NT2/D1 (cell line): Measurements from ENCODE around the gene AOPEP.
"Not testable (repeated sequence)": the region's sequence is repeated elsewhere in the genome, so short reads cannot be mapped to it uniquely, and the experiment has no call there.

Source experiments
- DNase-seq: peaks from one replicate; pipeline ENCODE4 v3.0.0-alpha.2; 2011; ENCODE audit warnings: low read depth, low spot score
- H3K27me3 ChIP-seq: 2 replicates; pipeline ENCODE4 v1.6.0; 2011; ENCODE audit warnings: mild to moderate bottlenecking; ENCODE audit not compliant: insufficient read length, insufficient read depth
- H3K36me3 ChIP-seq: 2 replicates; pipeline ENCODE4 v1.6.1; 2011; ENCODE audit warnings: mild to moderate bottlenecking, low read length, mixed read lengths; ENCODE audit not compliant: insufficient read depth, insufficient read length
- H3K4me1 ChIP-seq: 2 replicates; pipeline ENCODE4 v1.5.1; 2011; ENCODE audit not compliant: insufficient read depth, insufficient read length
- H3K4me3 ChIP-seq: 2 replicates; pipeline ENCODE4 v1.5.1; 2011; ENCODE audit warnings: low read depth; ENCODE audit not compliant: insufficient read length
- H3K9ac ChIP-seq: 2 replicates; pipeline ENCODE4 v1.6.0; 2011; ENCODE audit warnings: low read depth; ENCODE audit not compliant: insufficient read length
- H3K9me3 ChIP-seq: 2 replicates; pipeline ENCODE4 v1.5.1; 2011; ENCODE audit warnings: mild to moderate bottlenecking, low read length; ENCODE audit not compliant: insufficient read depth
- SUZ12 ChIP-seq: IDR thresholded peaks from 2 replicates; pipeline ENCODE4 v1.6.1; 2011; ENCODE audit not compliant: insufficient read length, insufficient read depth; ENCODE audit errors: extremely low read depth
- YY1 ChIP-seq: IDR thresholded peaks from 2 replicates; pipeline ENCODE4 v1.6.1; 2011; ENCODE audit not compliant: insufficient read length, insufficient read depth
- ZNF274 ChIP-seq: IDR thresholded peaks from 2 replicates; pipeline ENCODE4 v1.6.1; 2011; ENCODE audit warnings: mild to moderate bottlenecking, low read depth, low read length

The AOPEP gene

GRCh38 chr9:94872891-94873511 is 146.5 kb downstream of the AOPEP start:
- H3K4me3 ChIP-seq, result no peak overlapping the region
- H3K27me3 ChIP-seq, result no peaks in the 10 kb centered on the region
- H3K36me3 ChIP-seq, result no peaks in the 10 kb centered on the region
- H3K4me1 ChIP-seq, result no peaks in the 10 kb centered on the region
- no peaks in the 10 kb centered on the region for H3K9me3 ChIP-seq
- TF ChIP-seq SUZ12 (no peak), ZNF274 (no peak), YY1 (no peak)
- DNase-seq, result no peak
- no peak overlapping the region for H3K9ac ChIP-seq

GRCh38 chr9:94874316-94874715 is 147.8 kb downstream of the AOPEP start:
- Histone ChIP-seq H3K9ac (no peak overlapping the region), H3K36me3 (no peaks in the 10 kb centered on the region), H3K4me1 (no peaks in the 10 kb centered on the region), H3K27me3 (no peaks in the 10 kb centered on the region), H3K9me3 (no peaks in the 10 kb centered on the region), H3K4me3 (no peak overlapping the region)
- DNase-seq, result no peak
- TF ChIP-seq SUZ12, result no peak
- no peak for TF ChIP-seq YY1
- TF ChIP-seq ZNF274, result no peak

- no peak for DNase-seq
- Histone ChIP-seq H3K9me3 (no peaks in the 10 kb centered on the region), H3K4me1 (no peaks in the 10 kb centered on the region), H3K9ac (no peak overlapping the region), H3K36me3 (no peaks in the 10 kb centered on the region), H3K4me3 (no peak overlapping the region), H3K27me3 (no peaks in the 10 kb centered on the region)
- TF ChIP-seq ZNF274 (no peak), SUZ12 (no peak), YY1 (no peak)
Observed at GRCh38 chr9:94875300-94876020, 149.0 kb downstream of the AOPEP start.

GRCh38 chr9:94878804-94879203 is 152.3 kb downstream of the AOPEP start:
- H3K9me3 ChIP-seq, H3K27me3 ChIP-seq, H3K36me3 ChIP-seq, DNase-seq, H3K9ac ChIP-seq, H3K4me1 ChIP-seq, H3K4me3 ChIP-seq: not testable (repeated sequence)

- Histone ChIP-seq H3K4me1 (no peaks in the 10 kb centered on the region), H3K9ac (no peak overlapping the region), H3K9me3 (no peaks in the 10 kb centered on the region), H3K27me3 (no peaks in the 10 kb centered on the region), H3K4me3 (no peak overlapping the region), H3K36me3 (no peaks in the 10 kb centered on the region)
- DNase-seq, result no peak
- TF ChIP-seq ZNF274 (no peak), YY1 (no peak), SUZ12 (no peak)
Observed at GRCh38 chr9:94879230-94879629, 152.7 kb downstream of the AOPEP start.

- no peak overlapping the region for H3K9ac ChIP-seq
Observed at GRCh38 chr9:94881023-94881422, 154.5 kb downstream of the AOPEP start.

GRCh38 chr9:94881454-94881853 is 155.0 kb downstream of the AOPEP start:
- DNase-seq, result no peak
- no peak overlapping the region for H3K4me3 ChIP-seq
- no peak overlapping the region for H3K9ac ChIP-seq
- H3K27me3 ChIP-seq, result no peaks in the 10 kb centered on the region
- TF ChIP-seq YY1, result no peak
- no peaks in the 10 kb centered on the region for H3K36me3 ChIP-seq
- no peaks in the 10 kb centered on the region for H3K9me3 ChIP-seq
- no peaks in the 10 kb centered on the region for H3K4me1 ChIP-seq

More at GRCh38 chr9:94881023-94881422, 154.5 kb downstream of the AOPEP start:
- TF ChIP-seq YY1, result no peak
- TF ChIP-seq SUZ12, result no peak
- no peak for TF ChIP-seq ZNF274
- H3K27me3 ChIP-seq, result no peaks in the 10 kb centered on the region
- DNase-seq, result no peak
- no peak overlapping the region for H3K4me3 ChIP-seq
- no peaks in the 10 kb centered on the region for H3K36me3 ChIP-seq
- H3K9me3 ChIP-seq, result no peaks in the 10 kb centered on the region
- no peaks in the 10 kb centered on the region for H3K4me1 ChIP-seq
